Measurements from ENCODE around the gene STXBP1. TPM values are rescaled to one million over a fixed set of nuclear protein-coding genes. Genes with fewer than 3 reads are reported as not detected.
A peak's percentile ranks its signal among the peaks of the same experiment; 100 is the strongest.

Gene STXBP1
- total RNA-seq, 1 donor: 19.9 TPM

DNA sequence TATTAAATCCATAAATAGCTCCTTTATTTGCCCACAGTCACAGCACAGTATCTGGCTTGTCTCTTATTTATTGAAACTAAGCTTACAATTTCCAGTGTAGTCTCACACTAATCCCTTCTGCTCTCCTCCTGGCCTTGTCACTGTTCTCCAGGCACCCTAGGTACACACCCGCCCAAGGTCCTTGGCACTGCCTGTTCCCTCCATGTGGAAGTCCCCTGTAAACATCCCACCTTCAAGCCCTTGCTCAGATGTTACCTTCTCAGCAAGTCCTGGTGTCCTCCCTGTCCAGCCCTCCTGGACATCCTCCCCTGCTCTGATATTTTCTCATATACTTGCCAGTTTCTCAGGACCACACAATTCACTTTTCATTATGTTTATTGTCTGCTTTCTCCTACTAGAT is 50.5 kb downstream of the STXBP1 start:
- Histone ChIP-seq H3K27ac (ENCODE audit: low read depth, low read length) (no peak overlapping the region), H4K20me1 (ENCODE audit: insufficient read depth, low read length) (no peaks in the 10 kb centered on the region), H3K4me1 (ENCODE audit: insufficient read depth, low read length) (no peaks in the 10 kb centered on the region), H3K36me3 (ENCODE audit: insufficient read depth, low read length) (peaks cover 35% of the 10 kb centered on the region), H3K79me2 (ENCODE audit: insufficient read depth, low read length) (no peaks in the 10 kb centered on the region), H2AFZ (ENCODE audit: low read length) (no peak overlapping the region), H3K4me2 (ENCODE audit: insufficient read depth, low read length) (no peak overlapping the region), H3K9me3 (ENCODE audit: low read depth, low read length) (no peaks in the 10 kb centered on the region), H3K4me3 (ENCODE audit: insufficient read depth, low read length) (no peak overlapping the region), H3K27me3 (ENCODE audit: insufficient read depth, low read length) (no peaks in the 10 kb centered on the region)
- no peak for DNase-seq (ENCODE audit: insufficient read length, low spot score, missing footprints)
- TF ChIP-seq, protein P1, sequence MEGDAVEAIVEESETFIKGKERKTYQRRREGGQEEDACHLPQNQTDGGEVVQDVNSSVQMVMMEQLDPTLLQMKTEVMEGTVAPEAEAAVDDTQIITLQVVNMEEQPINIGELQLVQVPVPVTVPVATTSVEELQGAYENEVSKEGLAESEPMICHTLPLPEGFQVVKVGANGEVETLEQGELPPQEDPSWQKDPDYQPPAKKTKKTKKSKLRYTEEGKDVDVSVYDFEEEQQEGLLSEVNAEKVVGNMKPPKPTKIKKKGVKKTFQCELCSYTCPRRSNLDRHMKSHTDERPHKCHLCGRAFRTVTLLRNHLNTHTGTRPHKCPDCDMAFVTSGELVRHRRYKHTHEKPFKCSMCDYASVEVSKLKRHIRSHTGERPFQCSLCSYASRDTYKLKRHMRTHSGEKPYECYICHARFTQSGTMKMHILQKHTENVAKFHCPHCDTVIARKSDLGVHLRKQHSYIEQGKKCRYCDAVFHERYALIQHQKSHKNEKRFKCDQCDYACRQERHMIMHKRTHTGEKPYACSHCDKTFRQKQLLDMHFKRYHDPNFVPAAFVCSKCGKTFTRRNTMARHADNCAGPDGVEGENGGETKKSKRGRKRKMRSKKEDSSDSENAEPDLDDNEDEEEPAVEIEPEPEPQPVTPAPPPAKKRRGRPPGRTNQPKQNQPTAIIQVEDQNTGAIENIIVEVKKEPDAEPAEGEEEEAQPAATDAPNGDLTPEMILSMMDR (IDR thresholded peaks at IDR 0.05; ENCODE audit: extremely low read depth, low read depth, low read length): no peak

DNA sequence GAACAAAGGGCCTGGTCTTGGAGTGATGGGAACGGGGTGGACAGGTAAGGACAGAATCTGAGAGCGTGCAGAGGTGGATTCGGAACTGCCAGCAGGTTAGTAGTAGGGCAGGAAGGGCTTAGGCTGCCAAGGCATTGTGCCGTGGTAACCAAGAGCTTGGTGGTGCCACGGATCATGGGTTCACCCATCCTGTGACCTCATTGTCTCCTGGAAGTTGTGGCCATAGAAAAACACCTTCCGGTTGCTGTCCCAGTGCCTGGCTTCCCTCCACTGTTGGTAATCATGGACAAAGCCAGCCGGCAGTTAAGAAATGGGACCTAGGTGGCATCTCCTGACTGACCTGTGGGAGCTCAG is 52.2 kb downstream of the STXBP1 start:
- no peaks in the 10 kb centered on the region for H3K4me1 ChIP-seq (ENCODE audit: insufficient read depth, low read length)
- no peaks in the 10 kb centered on the region for H3K79me2 ChIP-seq (ENCODE audit: insufficient read depth, low read length)
- DNase-seq (ENCODE audit: insufficient read length, low spot score, missing footprints): no peak
- no peak overlapping the region for H3K4me2 ChIP-seq (ENCODE audit: insufficient read depth, low read length)
- H3K4me3 ChIP-seq (ENCODE audit: insufficient read depth, low read length): no peak overlapping the region
- H2AFZ ChIP-seq (ENCODE audit: low read length): no peak overlapping the region
- no peaks in the 10 kb centered on the region for H3K9me3 ChIP-seq (ENCODE audit: low read depth, low read length)
- H4K20me1 ChIP-seq (ENCODE audit: insufficient read depth, low read length): no peaks in the 10 kb centered on the region
- TF ChIP-seq, protein P1 (IDR thresholded peaks at IDR 0.05; ENCODE audit: extremely low read depth, low read depth, low read length): no peak
- H3K36me3 ChIP-seq (ENCODE audit: insufficient read depth, low read length): peaks cover 42% of the 10 kb centered on the region
- no peaks in the 10 kb centered on the region for H3K27me3 ChIP-seq (ENCODE audit: insufficient read depth, low read length)
- no peak overlapping the region for H3K27ac ChIP-seq (ENCODE audit: low read depth, low read length)

DNA sequence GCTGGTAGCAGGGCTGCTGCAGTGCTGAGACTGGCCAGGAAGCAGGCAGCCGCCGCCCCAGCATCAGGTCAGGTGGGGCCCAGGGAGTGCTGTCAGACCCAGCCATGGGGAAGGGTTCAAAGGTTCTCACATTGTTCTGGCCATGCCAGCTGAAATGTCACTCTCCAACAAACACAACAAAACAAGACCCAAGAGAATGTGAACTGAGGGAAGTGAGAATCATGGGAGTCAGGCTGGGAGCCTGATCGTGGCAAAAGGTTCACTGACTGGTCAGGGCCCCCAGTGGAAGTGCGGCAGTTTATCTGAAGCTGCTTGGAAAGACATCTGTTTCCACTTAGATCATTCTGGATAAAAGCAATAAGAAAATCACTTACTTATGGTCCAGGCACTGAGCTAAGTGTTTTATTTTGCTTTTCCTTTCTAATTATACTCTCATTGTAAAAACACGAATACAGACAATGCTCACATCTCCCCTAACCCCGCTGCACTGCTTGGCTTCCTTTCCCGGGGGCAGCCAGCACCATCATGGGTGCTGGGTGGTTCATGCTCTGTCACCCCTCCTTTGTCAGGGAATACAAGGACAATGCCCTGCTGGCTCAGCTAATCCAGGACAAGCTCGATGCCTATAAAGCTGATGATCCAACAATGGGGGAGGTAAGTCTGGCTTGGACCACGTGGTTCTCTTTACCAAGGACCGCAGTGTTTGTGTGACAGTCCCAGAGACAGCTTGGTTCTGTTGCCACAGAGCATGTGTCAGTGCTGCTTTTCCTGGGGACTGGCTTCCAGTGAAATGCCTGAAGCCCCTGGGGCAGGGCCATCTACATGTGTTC is 52.8 kb downstream of the STXBP1 start:
- peak; percentile 58 for DNase-seq (ENCODE audit: insufficient read length, low spot score, missing footprints)
- TF ChIP-seq, protein P1 (IDR thresholded peaks at IDR 0.05; ENCODE audit: extremely low read depth, low read depth, low read length): no peak
- H3K4me2 ChIP-seq (ENCODE audit: insufficient read depth, low read length): peak overlapping the region; percentile 29
- H3K9me3 ChIP-seq (ENCODE audit: low read depth, low read length): no peaks in the 10 kb centered on the region
- no peak overlapping the region for H3K27ac ChIP-seq (ENCODE audit: low read depth, low read length)
- H3K4me3 ChIP-seq (ENCODE audit: insufficient read depth, low read length): no peak overlapping the region
- H3K36me3 ChIP-seq (ENCODE audit: insufficient read depth, low read length): peaks cover 42% of the 10 kb centered on the region
- no peaks in the 10 kb centered on the region for H3K27me3 ChIP-seq (ENCODE audit: insufficient read depth, low read length)
- no peaks in the 10 kb centered on the region for H4K20me1 ChIP-seq (ENCODE audit: insufficient read depth, low read length)
- H2AFZ ChIP-seq (ENCODE audit: low read length): no peak overlapping the region
- H3K4me1 ChIP-seq (ENCODE audit: insufficient read depth, low read length): no peaks in the 10 kb centered on the region
- H3K79me2 ChIP-seq (ENCODE audit: insufficient read depth, low read length): no peaks in the 10 kb centered on the region

DNA sequence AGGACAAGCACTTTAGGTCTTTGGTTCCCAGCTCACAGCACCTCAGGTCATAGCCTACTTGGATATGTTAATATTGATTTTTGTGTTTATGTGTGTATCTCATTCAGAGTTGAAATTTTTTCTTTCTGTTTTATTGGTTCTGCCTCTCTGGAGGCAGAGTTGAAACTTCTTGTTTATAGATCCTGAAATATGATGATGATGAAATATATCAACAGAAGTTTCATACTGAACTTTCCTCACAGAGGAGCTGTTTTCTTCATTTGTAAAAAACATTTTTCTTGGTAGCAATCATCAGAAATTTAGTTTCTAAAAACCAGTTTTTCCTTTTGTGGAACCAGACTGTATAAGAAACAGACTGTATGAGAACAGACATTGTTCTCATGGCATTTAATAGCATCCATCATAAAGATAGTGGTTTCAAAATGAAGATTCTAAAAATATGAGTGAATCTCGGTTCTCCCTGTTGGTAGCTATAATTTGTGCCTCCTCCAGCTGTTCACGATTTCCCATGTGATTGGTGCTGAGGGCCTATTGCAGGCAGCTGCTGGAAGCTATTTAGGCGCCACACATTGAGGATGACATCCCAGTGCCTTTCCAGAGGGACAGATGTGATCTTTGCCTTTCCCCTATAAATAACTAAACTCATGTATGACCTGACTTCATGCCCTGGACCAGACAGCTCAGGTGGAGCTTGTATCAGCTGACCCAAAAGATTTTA is 55.2 kb downstream of the STXBP1 start:
- H3K36me3 ChIP-seq (ENCODE audit: insufficient read depth, low read length): peaks cover 45% of the 10 kb centered on the region
- H3K27ac ChIP-seq (ENCODE audit: low read depth, low read length): no peak overlapping the region

More for the DNA sequence above, 55.2 kb downstream of the STXBP1 start:
- no peaks in the 10 kb centered on the region for H3K27me3 ChIP-seq (ENCODE audit: insufficient read depth, low read length)
- TF ChIP-seq, protein P1 (IDR thresholded peaks at IDR 0.05; ENCODE audit: extremely low read depth, low read depth, low read length): no peak
- H3K79me2 ChIP-seq (ENCODE audit: insufficient read depth, low read length): no peaks in the 10 kb centered on the region
- no peaks in the 10 kb centered on the region for H4K20me1 ChIP-seq (ENCODE audit: insufficient read depth, low read length)
- no peaks in the 10 kb centered on the region for H3K9me3 ChIP-seq (ENCODE audit: low read depth, low read length)
- H3K4me3 ChIP-seq (ENCODE audit: insufficient read depth, low read length): no peak overlapping the region
- no peaks in the 10 kb centered on the region for H3K4me1 ChIP-seq (ENCODE audit: insufficient read depth, low read length)
- H2AFZ ChIP-seq (ENCODE audit: low read length): no peak overlapping the region
- DNase-seq (ENCODE audit: insufficient read length, low spot score, missing footprints): peak; percentile 34
- no peak overlapping the region for H3K4me2 ChIP-seq (ENCODE audit: insufficient read depth, low read length)
